ENCODE results near the gene MALAT1.
"Not testable (repeated sequence)": the region's sequence is repeated elsewhere in the genome, so short reads cannot be mapped to it uniquely, and the experiment has no call there.

MALAT1 gene

GRCh38 chr11:65498042-65498726, 661 bp upstream of the MALAT1 start:
- DNase-seq (ENCODE audit: low read depth, low spot score) = no peak

- DNase-seq (ENCODE audit: low read depth, low spot score) = no peak
Observed at GRCh38 chr11:65498727-65498976, 193 bp upstream of the MALAT1 start.

GRCh38 chr11:65499713-65500386, 1.0 kb downstream of the MALAT1 start:
- DNase-seq (ENCODE audit: low read depth, low spot score) = no peak

GRCh38 chr11:65500387-65501185, 1.7 kb downstream of the MALAT1 start:
- no peak for DNase-seq (ENCODE audit: low read depth, low spot score)

GRCh38 chr11:65501186-65501471, 2.3 kb downstream of the MALAT1 start:
- DNase-seq (ENCODE audit: low read depth, low spot score) = no peak

GRCh38 chr11:65501472-65502273, 2.8 kb downstream of the MALAT1 start:
- no peak for DNase-seq (ENCODE audit: low read depth, low spot score)

- no peak for DNase-seq (ENCODE audit: low read depth, low spot score)
Observed at GRCh38 chr11:65502274-65502554, 3.4 kb downstream of the MALAT1 start.

GRCh38 chr11:65502555-65503367, 3.9 kb downstream of the MALAT1 start:
- no peak for DNase-seq (ENCODE audit: low read depth, low spot score)

GRCh38 chr11:65503368-65503948, 4.6 kb downstream of the MALAT1 start:
- DNase-seq (ENCODE audit: low read depth, low spot score) = no peak

GRCh38 chr11:65503949-65504673, 5.3 kb downstream of the MALAT1 start:
- DNase-seq (ENCODE audit: low read depth, low spot score) = no peak

- no peak for DNase-seq (ENCODE audit: low read depth, low spot score)
Observed at GRCh38 chr11:65504674-65505465, 6.0 kb downstream of the MALAT1 start.

GRCh38 chr11:65505466-65506289, 6.8 kb downstream of the MALAT1 start:
- DNase-seq (ENCODE audit: low read depth, low spot score) = no peak

GRCh38 chr11:65506290-65506771, 7.5 kb downstream of the MALAT1 start:
- DNase-seq (ENCODE audit: low read depth, low spot score) = no peak

GRCh38 chr11:65506772-65507505, 8.1 kb downstream of the MALAT1 start:
- no peak for DNase-seq (ENCODE audit: low read depth, low spot score)

- DNase-seq (ENCODE audit: low read depth, low spot score) = not testable (repeated sequence)
Observed at GRCh38 chr11:65512311-65512710, 13.5 kb downstream of the MALAT1 start.

- no peak for DNase-seq (ENCODE audit: low read depth, low spot score)
Observed at GRCh38 chr11:65516135-65516968, 17.5 kb downstream of the MALAT1 start.

GRCh38 chr11:65518941-65519549, 20.2 kb downstream of the MALAT1 start:
- not testable (repeated sequence) for DNase-seq (ENCODE audit: low read depth, low spot score)

All from smooth muscle cell of the brain vasculature (primary cell).